HUES6 (cell line): ENCODE data around the gene TTC29.
"Not testable (repeated sequence)": the region's sequence is repeated elsewhere in the genome, so short reads cannot be mapped to it uniquely, and the experiment has no call there.

ENCODE experiments used
- H3K27ac ChIP-seq: 2 replicates; pipeline ENCODE4 v1.7.0; 2013; ENCODE audit warnings: low read depth, mild to moderate bottlenecking, low read length, inconsistent platforms
- H3K27me3 ChIP-seq: 2 replicates; pipeline ENCODE4 v1.6.1; 2013; ENCODE audit warnings: low read length; ENCODE audit not compliant: control insufficient read depth, insufficient read depth
- H3K36me3 ChIP-seq: 2 replicates; pipeline ENCODE4 v1.6.1; 2013; ENCODE audit warnings: low read length; ENCODE audit not compliant: control insufficient read depth, insufficient read depth
- H3K4me1 ChIP-seq: 2 replicates; pipeline ENCODE4 v1.6.1; 2013; ENCODE audit warnings: low read length; ENCODE audit not compliant: control insufficient read depth, insufficient read depth
- H3K4me3 ChIP-seq: 2 replicates; pipeline ENCODE4 v1.5.1; 2013; ENCODE audit warnings: low read depth, low read length
- H3K9ac ChIP-seq: one replicate; pipeline ENCODE4 v1.6.1; 2013; ENCODE audit warnings: mild to moderate bottlenecking, low read length
- H3K9me3 ChIP-seq: 2 replicates; pipeline ENCODE4 v1.6.1; 2013; ENCODE audit warnings: low read depth, low read length; ENCODE audit not compliant: control insufficient read depth, insufficient read depth

TTC29 gene

GRCh38 chr4:146857298-146857697, 88.4 kb downstream of the TTC29 start:
- H3K4me1 ChIP-seq = no peaks in the 10 kb centered on the region
- H3K36me3 ChIP-seq = no peaks in the 10 kb centered on the region
- H3K4me3 ChIP-seq = no peak overlapping the region
- H3K27ac ChIP-seq = no peak overlapping the region
- no peaks in the 10 kb centered on the region for H3K9me3 ChIP-seq
- no peak overlapping the region for H3K9ac ChIP-seq
- no peaks in the 10 kb centered on the region for H3K27me3 ChIP-seq

DNA sequence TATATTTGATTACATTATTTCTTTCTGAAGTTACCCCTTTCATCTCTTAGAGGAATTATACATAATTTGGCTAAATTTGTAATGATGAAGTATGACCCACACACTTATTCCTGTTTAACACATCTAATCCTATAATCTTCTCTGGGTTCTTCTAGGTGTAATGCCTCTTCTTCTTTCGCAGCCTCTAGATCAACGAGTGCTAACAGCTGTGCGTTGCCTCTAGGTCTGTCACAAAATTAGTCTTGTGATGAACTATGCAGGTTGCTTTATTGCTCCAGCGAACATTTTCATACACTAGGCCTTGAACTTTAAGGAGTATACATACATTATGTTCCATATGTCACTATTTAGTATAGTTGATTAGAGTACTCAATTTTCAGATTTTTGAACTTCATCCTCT, 89.9 kb downstream of the TTC29 start:
- Histone ChIP-seq H3K9ac (no peak overlapping the region), H3K27me3 (no peaks in the 10 kb centered on the region), H3K36me3 (no peaks in the 10 kb centered on the region), H3K9me3 (no peaks in the 10 kb centered on the region), H3K27ac (no peak overlapping the region), H3K4me3 (no peak overlapping the region), H3K4me1 (no peaks in the 10 kb centered on the region)

GRCh38 chr4:146852360-146852759, 93.3 kb downstream of the TTC29 start:
- Histone ChIP-seq H3K9me3 (no peaks in the 10 kb centered on the region), H3K36me3 (no peaks in the 10 kb centered on the region), H3K4me3 (no peak overlapping the region), H3K4me1 (no peaks in the 10 kb centered on the region), H3K27me3 (no peaks in the 10 kb centered on the region), H3K27ac (no peak overlapping the region), H3K9ac (no peak overlapping the region)

DNA sequence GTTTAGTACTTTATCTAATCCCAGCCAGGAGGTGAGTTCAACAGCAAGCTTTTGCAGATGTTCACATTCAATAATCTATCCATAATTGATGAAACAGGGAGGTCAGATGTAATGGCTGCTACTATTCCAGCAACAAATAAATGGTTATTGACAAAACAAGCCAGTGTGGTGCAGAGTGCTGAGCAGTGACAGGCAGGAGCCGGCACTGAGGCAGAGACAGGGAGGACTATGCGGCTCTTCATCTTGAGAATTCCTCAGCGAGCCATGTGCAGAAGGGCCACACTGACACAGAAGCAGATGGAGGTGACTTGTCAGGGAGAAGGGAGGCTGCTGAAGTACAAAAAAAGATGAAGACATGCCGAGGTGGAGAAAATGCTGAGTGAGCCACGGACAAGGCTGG, 98.3 kb downstream of the TTC29 start:
- Histone ChIP-seq H3K9me3 (no peaks in the 10 kb centered on the region), H3K27ac (no peak overlapping the region), H3K36me3 (no peaks in the 10 kb centered on the region), H3K4me1 (no peaks in the 10 kb centered on the region), H3K9ac (no peak overlapping the region), H3K4me3 (no peak overlapping the region), H3K27me3 (no peaks in the 10 kb centered on the region)

GRCh38 chr4:146846882-146847281, 98.8 kb downstream of the TTC29 start:
- H3K27me3 ChIP-seq = no peaks in the 10 kb centered on the region
- no peaks in the 10 kb centered on the region for H3K36me3 ChIP-seq
- no peak overlapping the region for H3K4me3 ChIP-seq
- no peaks in the 10 kb centered on the region for H3K9me3 ChIP-seq
- H3K4me1 ChIP-seq = no peaks in the 10 kb centered on the region
- H3K27ac ChIP-seq = no peak overlapping the region
- no peak overlapping the region for H3K9ac ChIP-seq

GRCh38 chr4:146844761-146845160, 100.9 kb downstream of the TTC29 start:
- Histone ChIP-seq H3K4me3 (no peak overlapping the region), H3K4me1 (no peaks in the 10 kb centered on the region), H3K36me3 (no peaks in the 10 kb centered on the region), H3K27me3 (no peaks in the 10 kb centered on the region), H3K9me3 (no peaks in the 10 kb centered on the region), H3K9ac (no peak overlapping the region), H3K27ac (no peak overlapping the region)

DNA sequence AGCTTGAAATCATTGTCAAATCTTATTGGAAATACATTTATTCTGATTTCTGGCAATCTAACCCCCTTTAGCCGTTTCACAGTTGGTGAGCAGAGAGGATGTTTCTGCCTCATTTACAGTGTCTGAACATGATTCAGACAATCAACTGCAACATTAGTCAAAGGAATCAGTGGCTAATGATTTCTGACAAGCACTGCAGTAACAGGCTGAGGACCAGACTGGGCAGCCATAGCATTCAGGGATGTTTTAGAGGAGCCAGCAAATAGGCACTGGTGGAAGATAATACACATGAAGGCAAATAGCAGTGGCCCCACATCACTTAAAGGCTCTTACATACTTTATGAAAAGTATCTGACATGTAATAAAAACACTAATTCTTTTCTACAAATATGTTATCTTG, 102.8 kb downstream of the TTC29 start:
- Histone ChIP-seq H3K9ac (no peak overlapping the region), H3K4me1 (no peaks in the 10 kb centered on the region), H3K9me3 (no peaks in the 10 kb centered on the region), H3K4me3 (no peak overlapping the region), H3K27me3 (no peaks in the 10 kb centered on the region), H3K36me3 (no peaks in the 10 kb centered on the region), H3K27ac (no peak overlapping the region)

DNA sequence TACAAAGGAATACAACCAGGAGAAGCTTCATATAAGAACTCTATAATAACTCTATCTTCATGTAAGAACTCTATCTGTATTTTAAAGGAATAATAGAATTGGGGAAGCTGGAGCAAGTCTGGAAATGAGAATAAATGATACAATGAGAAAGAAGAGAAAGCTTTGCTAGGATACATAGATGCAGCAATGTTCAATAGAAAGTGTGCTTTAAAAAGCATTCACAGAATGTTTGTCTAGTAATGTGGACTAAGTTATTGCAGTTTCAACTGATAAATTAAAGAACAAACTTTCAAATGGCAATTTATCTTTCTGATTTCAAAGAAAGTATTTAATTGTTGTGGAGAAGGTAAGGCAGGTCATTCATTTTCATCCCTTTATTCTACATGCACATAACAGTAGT, 104.9 kb downstream of the TTC29 start:
- Histone ChIP-seq H3K4me1 (no peaks in the 10 kb centered on the region), H3K9me3 (no peaks in the 10 kb centered on the region), H3K36me3 (no peaks in the 10 kb centered on the region), H3K9ac (no peak overlapping the region), H3K27me3 (no peaks in the 10 kb centered on the region), H3K4me3 (no peak overlapping the region), H3K27ac (no peak overlapping the region)

DNA sequence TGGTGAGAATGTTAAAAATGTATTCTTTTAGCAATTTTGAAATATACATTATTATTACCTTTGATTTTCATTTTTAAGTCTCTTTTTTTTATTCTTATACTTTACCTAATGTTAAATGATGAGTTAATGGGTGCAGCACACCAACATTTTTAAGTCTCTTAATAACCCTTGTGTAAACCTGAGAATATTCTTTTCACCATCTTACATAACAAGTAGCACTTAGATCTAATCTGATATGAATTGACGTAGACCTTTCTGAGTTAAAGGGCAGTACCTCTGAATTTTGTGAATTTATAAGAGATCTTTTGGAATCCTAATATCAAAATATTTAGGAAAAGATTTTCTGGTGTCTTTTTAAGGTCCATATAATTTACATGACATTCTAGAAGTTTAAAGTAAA, 110.6 kb downstream of the TTC29 start:
- H3K27me3 ChIP-seq = no peaks in the 10 kb centered on the region
- no peaks in the 10 kb centered on the region for H3K36me3 ChIP-seq
- no peaks in the 10 kb centered on the region for H3K9me3 ChIP-seq
- no peak overlapping the region for H3K4me3 ChIP-seq
- H3K9ac ChIP-seq = no peak overlapping the region
- no peak overlapping the region for H3K27ac ChIP-seq
- no peaks in the 10 kb centered on the region for H3K4me1 ChIP-seq

DNA sequence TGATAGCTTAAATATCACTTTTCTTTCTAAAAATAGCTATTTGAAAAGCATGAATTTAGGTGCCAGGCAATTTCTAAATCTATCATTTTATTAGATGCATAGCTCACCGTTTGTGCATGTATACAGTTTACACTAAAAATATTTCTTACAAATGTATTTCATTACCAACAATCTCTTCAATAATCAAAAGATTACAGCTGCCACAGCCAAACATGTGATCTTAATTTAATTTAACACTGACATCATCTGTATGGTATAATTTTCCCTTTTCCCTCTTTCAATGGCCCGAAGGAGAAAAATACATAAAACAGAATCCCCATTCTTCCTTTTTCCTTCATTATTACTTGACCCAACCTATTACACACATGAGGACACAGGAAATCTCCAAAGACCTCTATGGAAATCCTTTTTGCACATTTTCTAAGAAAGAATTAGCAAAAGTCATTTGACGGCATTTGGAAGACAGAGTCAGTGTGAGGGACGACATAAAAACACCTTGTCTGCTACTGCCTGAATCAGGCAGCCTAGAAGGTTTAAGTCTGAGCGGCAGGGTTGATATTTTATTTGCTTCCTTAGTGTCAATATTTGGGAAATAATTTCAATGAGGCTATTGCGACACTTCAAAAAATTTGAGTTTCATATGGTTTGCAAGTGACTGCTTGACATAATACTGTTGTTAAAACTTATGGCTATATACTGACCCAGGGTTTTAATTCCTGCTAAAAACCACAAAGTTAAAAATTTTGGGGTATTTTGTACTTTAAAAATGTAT, 111.2 kb downstream of the TTC29 start:
- no peaks in the 10 kb centered on the region for H3K4me1 ChIP-seq
- H3K4me3 ChIP-seq = no peak overlapping the region
- no peaks in the 10 kb centered on the region for H3K36me3 ChIP-seq
- H3K27me3 ChIP-seq = no peaks in the 10 kb centered on the region
- H3K27ac ChIP-seq = no peak overlapping the region
- H3K9ac ChIP-seq = no peak overlapping the region
- no peaks in the 10 kb centered on the region for H3K9me3 ChIP-seq

DNA sequence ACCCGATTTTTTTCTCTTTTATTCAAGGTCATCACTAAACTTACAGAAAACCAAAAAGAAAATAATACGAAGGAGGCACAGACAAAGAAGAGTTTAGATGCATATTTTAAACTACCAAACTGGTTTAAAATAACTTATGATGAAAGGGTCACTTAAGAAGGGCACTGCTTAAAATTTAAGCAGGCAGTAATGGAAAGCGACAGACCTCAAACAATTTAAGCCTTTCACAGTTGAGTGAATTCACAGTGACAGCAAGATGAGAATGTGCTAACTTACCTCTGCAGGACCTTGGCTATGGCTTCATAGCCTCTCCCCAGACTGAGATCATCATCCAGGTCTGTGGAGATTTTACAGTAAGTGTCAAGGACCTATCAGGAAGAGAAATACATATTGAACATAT, 112.1 kb downstream of the TTC29 start:
- H3K36me3 ChIP-seq = no peaks in the 10 kb centered on the region
- no peak overlapping the region for H3K27ac ChIP-seq
- no peaks in the 10 kb centered on the region for H3K4me1 ChIP-seq
- H3K27me3 ChIP-seq = no peaks in the 10 kb centered on the region
- H3K9me3 ChIP-seq = no peaks in the 10 kb centered on the region
- no peak overlapping the region for H3K4me3 ChIP-seq
- H3K9ac ChIP-seq = no peak overlapping the region

DNA sequence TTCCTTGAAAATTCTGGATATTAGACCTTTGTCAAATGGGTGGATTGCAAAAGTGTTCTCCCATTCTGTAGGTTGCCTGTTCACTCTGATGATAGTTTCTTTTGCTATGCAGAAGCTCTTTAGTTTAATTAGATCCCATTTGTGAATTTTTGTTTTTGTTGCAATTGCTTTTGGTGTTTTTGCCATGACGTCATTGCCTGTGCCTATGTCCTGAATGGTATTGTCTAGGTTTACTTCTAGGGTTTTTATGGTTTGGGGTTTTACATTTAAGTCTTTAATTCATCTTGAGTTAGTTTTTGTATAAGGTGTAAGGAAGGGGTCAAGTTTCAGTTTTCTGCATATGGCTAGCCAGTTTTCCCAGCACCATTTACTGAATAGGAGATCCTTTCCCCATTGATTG, 122.7 kb downstream of the TTC29 start:
- not testable (repeated sequence) for H3K4me3 ChIP-seq, H3K27ac ChIP-seq, H3K9me3 ChIP-seq, H3K27me3 ChIP-seq, H3K9ac ChIP-seq, H3K36me3 ChIP-seq, H3K4me1 ChIP-seq
